Tibial nerve (tissue), 4 donors: ENCODE results near the gene CYP26C1. TPM values are rescaled to one million over a fixed set of nuclear protein-coding genes. Genes with fewer than 3 reads are reported as not detected.
A peak's percentile ranks its signal among the peaks of the same experiment; 100 is the strongest.

ENCODE experiments used
- DNase-seq, 2 donors: peaks; one replicate each; pipeline ENCODE4 v3.0.0-alpha.2; 2019; ENCODE audit warnings: low spot score in 2 of 2
- H3K27ac ChIP-seq, 4 donors: fragments of 200-600 bp; sonication (generic) in 3 of 4; one replicate each; pipeline ENCODE4 v1.5.1; 2017 to 2019; ENCODE audit warnings: mild to moderate bottlenecking in 1 of 4
- H3K27me3 ChIP-seq, 2 donors: fragments of 200-600 bp; sonication (generic) in 1 of 2; one replicate each; pipeline versions ENCODE4 v1.5.1 to v1.6.0; 2017 to 2019
- H3K36me3 ChIP-seq, 3 donors: fragments of 200-600 bp; sonication (generic); one replicate each; pipeline ENCODE4 v1.5.1; 2018 to 2019
- H3K4me1 ChIP-seq, 4 donors: fragments of 200-600 bp; sonication (generic) in 3 of 4; one replicate each; pipeline ENCODE4 v1.5.1; 2017 to 2019
- H3K4me3 ChIP-seq, 4 donors: fragments of 200-600 bp; sonication (generic) in 3 of 4; one replicate each; pipeline ENCODE4 v1.5.1; 2017 to 2019; ENCODE audit warnings: mild to moderate bottlenecking in 1 of 4, moderate library complexity in 1 of 4
- H3K9me3 ChIP-seq, 4 donors: fragments of 200-600 bp; sonication (generic) in 3 of 4; one replicate each; pipeline ENCODE4 v1.5.1; 2017 to 2019
- CTCF ChIP-seq, 5 experiments: fragments of 200-600 bp in 3 of 5; fragments of 450-650 bp in 2 of 5; sonication (generic) in 3 of 5; IDR thresholded peaks; one replicate each; pipeline ENCODE4 v1.5.1; 2016 to 2019; ENCODE audit warnings: antibody characterized with exemption in 5 of 5, mild to moderate bottlenecking in 3 of 5, moderate library complexity in 2 of 5
- EP300 ChIP-seq, 2 donors: sonication (generic); formaldehyde crosslinking; IDR thresholded peaks; one replicate each; pipeline ENCODE4 v1.6.1; 2017; ENCODE audit warnings: antibody characterized with exemption in 2 of 2, mild to moderate bottlenecking in 1 of 2
- POLR2A ChIP-seq, 2 donors: fragments of 450-650 bp; IDR thresholded peaks; one replicate each; pipeline ENCODE4 v1.6.1; 2017; ENCODE audit warnings: antibody characterized with exemption in 2 of 2, mild to moderate bottlenecking in 2 of 2, moderate library complexity in 2 of 2
- WGBS, 2 donors: methylation state at CpG; one replicate each; pipeline ENCODE4 v1.1.5; 2018; 5-methylcytosine and 5-hydroxymethylcytosine counted together
- total RNA-seq, 4 donors: library from RNA; depleted of rRNA; stranded (reverse); fragments of >200 nt; gene quantifications; one replicate each; pipeline ENCODE4 v1.1.0, GENCODE V29; 2016

CYP26C1 gene
- total RNA-seq, 4 donors from 2014 or later, result 0.20 to 2.2 TPM; not detected in 2

GRCh38 chr10:93027508-93027907, 33.1 kb upstream of the CYP26C1 start:
- peaks cover 0 to 33% (median 0%) of the 10 kb centered on the region in 3 donors for H3K36me3 ChIP-seq
- no peak overlapping the region for H3K27ac ChIP-seq
- no peaks in the 10 kb centered on the region for H3K27me3 ChIP-seq
- H3K4me1 ChIP-seq, result peaks cover 0 to 9% (median 3%) of the 10 kb centered on the region in 4 donors
- H3K4me3 ChIP-seq, result no peak overlapping the region
- TF ChIP-seq EP300 (IDR thresholded peaks at IDR 0.05) (no peak), POLR2A (IDR thresholded peaks at IDR 0.05) (no peak), CTCF (IDR thresholded peaks at IDR 0.05) (no peak)
- no peak for DNase-seq
- H3K9me3 ChIP-seq, result peaks cover 0 to 8% (median 0%) of the 10 kb centered on the region in 4 donors

- Histone ChIP-seq H3K4me1 (peaks cover 0 to 18% (median 3%) of the 10 kb centered on the region in 4 donors), H3K4me3 (no peak overlapping the region), H3K27ac (no peak overlapping the region), H3K27me3 (no peaks in the 10 kb centered on the region), H3K36me3 (peaks cover 0 to 33% (median 0%) of the 10 kb centered on the region in 3 donors), H3K9me3 (peaks cover 0 to 8% (median 0%) of the 10 kb centered on the region in 4 donors)
- no peak for TF ChIP-seq POLR2A (IDR thresholded peaks at IDR 0.05)
- TF ChIP-seq EP300 (IDR thresholded peaks at IDR 0.05), result no peak
- no peak for TF ChIP-seq CTCF (IDR thresholded peaks at IDR 0.05)
- 62 to 76% methylated on average over 2 of the region's 2 CpGs for WGBS, 2 donors
- DNase-seq, result no peak
These were observed 31.7 kb upstream of the CYP26C1 start for GRCh38 chr10:93028883-93029282.

GRCh38 chr10:93030409-93030808, 30.2 kb upstream of the CYP26C1 start:
- H3K36me3 ChIP-seq, result peaks cover 0 to 27% (median 0%) of the 10 kb centered on the region in 3 donors
- H3K27ac ChIP-seq, result peak overlapping the region in 1 of 4 donors; percentile 66
- DNase-seq, result no peak
- H3K9me3 ChIP-seq, result peaks cover 0 to 8% (median 0%) of the 10 kb centered on the region in 4 donors
- no peak overlapping the region for H3K4me3 ChIP-seq
- TF ChIP-seq POLR2A (IDR thresholded peaks at IDR 0.05) (no peak), CTCF (IDR thresholded peaks at IDR 0.05) (no peak), EP300 (IDR thresholded peaks at IDR 0.05) (no peak)
- H3K27me3 ChIP-seq, result no peaks in the 10 kb centered on the region
- H3K4me1 ChIP-seq, result peaks cover 0 to 25% (median 3%) of the 10 kb centered on the region in 4 donors

- H3K27me3 ChIP-seq, result no peaks in the 10 kb centered on the region
- peaks cover 0 to 9% (median 0%) of the 10 kb centered on the region in 3 donors for H3K36me3 ChIP-seq
- peaks cover 0 to 25% (median 3%) of the 10 kb centered on the region in 4 donors for H3K4me1 ChIP-seq
- TF ChIP-seq CTCF (IDR thresholded peaks at IDR 0.05) (no peak), POLR2A (IDR thresholded peaks at IDR 0.05) (no peak), EP300 (IDR thresholded peaks at IDR 0.05) (no peak)
- 79 to 83% methylated on average over 5 of the region's 5 CpGs for WGBS, 2 donors
- no peak for DNase-seq
- no peak overlapping the region for H3K27ac ChIP-seq
- no peak overlapping the region for H3K4me3 ChIP-seq
- peaks cover 0 to 3% (median 0%) of the 10 kb centered on the region in 4 donors for H3K9me3 ChIP-seq
These were observed 28.3 kb upstream of the CYP26C1 start for GRCh38 chr10:93032105-93032808.

- Histone ChIP-seq H3K27ac (no peak overlapping the region), H3K9me3 (no peaks in the 10 kb centered on the region), H3K36me3 (peaks cover 0 to 4% (median 0%) of the 10 kb centered on the region in 3 donors), H3K4me1 (peaks cover 0 to 25% (median 3%) of the 10 kb centered on the region in 4 donors), H3K4me3 (no peak overlapping the region), H3K27me3 (no peaks in the 10 kb centered on the region)
- TF ChIP-seq POLR2A (IDR thresholded peaks at IDR 0.05), result no peak
- TF ChIP-seq CTCF (IDR thresholded peaks at IDR 0.05), result no peak
- TF ChIP-seq EP300 (IDR thresholded peaks at IDR 0.05), result no peak
- 94 to 100% methylated on average over 1 of the region's 1 CpG for WGBS, 2 donors
- no peak for DNase-seq
These were observed 27.8 kb upstream of the CYP26C1 start for GRCh38 chr10:93032809-93033137.
